WTC11 (cell line): Measurements from ENCODE around the gene NFIX.

Source experiments
- CTCF ChIP-seq: fragments of 200-600 bp; IDR thresholded peaks from 2 replicates; pipeline ENCODE4 v1.8.0; 2022; ENCODE audit warnings: antibody characterized with exemption
- FOXJ3 ChIP-seq: sonication (generic); formaldehyde crosslinking; IDR thresholded peaks from 2 replicates; pipeline ENCODE4 v1.9.0; 2021; ENCODE audit warnings: missing genetic modification reagents, mild to moderate bottlenecking, borderline replicate concordance

DNA sequence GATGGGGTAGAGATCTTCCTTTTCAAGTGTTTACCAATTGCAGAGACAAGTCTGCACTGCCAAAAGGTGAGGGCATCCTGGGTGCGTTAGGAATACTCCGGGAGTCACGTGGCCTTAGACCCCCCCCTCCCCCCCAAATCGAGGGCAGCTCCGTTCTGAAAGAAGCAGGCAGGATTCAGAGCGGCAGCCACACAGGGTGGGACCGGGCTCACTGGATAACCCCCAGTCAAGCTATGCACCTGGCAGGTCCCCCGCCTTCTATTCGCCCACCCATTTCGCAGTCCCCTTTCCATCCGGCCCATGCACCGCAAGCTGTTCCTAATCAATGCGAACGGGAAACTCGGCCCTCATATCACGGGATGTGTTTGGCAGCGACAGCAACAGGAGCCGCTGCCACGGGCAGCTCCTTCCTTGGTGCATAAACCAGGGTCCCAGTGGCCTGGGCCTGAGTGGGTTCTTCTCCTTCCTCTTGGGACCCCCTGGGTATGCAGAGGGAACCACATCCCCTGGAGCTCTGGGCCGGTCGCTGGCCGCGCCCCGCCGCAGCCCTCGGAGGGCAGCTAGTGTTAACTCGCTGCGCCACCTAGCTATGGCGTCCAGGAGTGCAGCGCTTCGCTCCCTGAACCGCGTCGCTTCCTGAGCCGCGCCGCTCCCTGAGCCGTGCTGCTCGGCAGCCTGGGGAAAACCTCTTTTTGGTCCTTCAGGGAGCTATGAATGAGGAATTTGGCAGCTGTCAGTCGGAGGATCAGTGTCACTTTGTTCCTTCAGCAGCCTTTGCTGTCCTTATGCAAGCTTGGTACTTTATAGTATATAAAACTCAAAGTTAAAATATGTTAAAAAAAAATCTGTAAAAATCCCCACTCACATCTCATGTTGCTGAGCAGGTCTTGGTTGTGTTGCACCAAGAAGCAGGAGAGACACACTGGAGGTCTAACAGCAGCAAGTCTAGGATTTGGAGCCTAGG is 66.0 kb downstream of the NFIX start:
- TF ChIP-seq FOXJ3 (CRISPR knock-in tag) (no peak), CTCF (peak; percentile 76)
